IMR-90 (cell line): Measurements from ENCODE around the gene VAV1. TPM values are rescaled to one million over a fixed set of nuclear protein-coding genes. Genes with fewer than 3 reads are reported as not detected.

Experiments used
- ATAC-seq: fragments of 200-7000 bp; cut with Tn5 transposase; 2 replicates; pipeline ENCODE4 v1.9.1; 2020; ENCODE audit warnings: low read depth, mild to moderate bottlenecking, moderate library complexity
- BruUV-seq: library from RNA; stranded (reverse); fragments of 400-500 nt; replicated peaks from 2 replicates; lab custom pipeline; 2021; lab: Mats Ljungman, UMichigan
- CTCF ChIA-PET: fragments of 300-600 bp; formaldehyde crosslinking; extraction: SDS; loops from one replicate; lab custom pipeline; 2021; ENCODE audit warnings: antibody characterized with exemption; lab: Yijun Ruan, JAX
- POLR2A ChIA-PET: fragments of 300-600 bp; sonication (Branson Sonifier 250); formaldehyde crosslinking; loops from one replicate; lab custom pipeline; 2022; ENCODE audit warnings: antibody characterized with exemption; ENCODE audit not compliant: unreplicated experiment; lab: Charles Lee
- DNase-seq: peaks from one replicate; pipeline ENCODE4 v3.0.0; 2013
- H2AFZ ChIP-seq: replicated peaks from 2 replicates; pipeline ENCODE3; 2013; ENCODE audit warnings: low read length, mild to moderate bottlenecking; ENCODE audit not compliant: poor library complexity
- H2AK5ac ChIP-seq: 2 replicates; pipeline ENCODE4 v1.6.1; 2013; ENCODE audit warnings: low read depth, low read length, inconsistent platforms
- H2AK9ac ChIP-seq: replicated peaks from 2 replicates; pipeline ENCODE3; 2013; ENCODE audit warnings: mild to moderate bottlenecking, low read depth, low read length, moderate library complexity; ENCODE audit not compliant: poor library complexity
- H2BK120ac ChIP-seq: 2 replicates; pipeline ENCODE4 v1.6.1; 2013; ENCODE audit warnings: low read depth, low read length, inconsistent platforms
- H2BK15ac ChIP-seq: 3 replicates; pipeline ENCODE4 v1.6.1; 2013; ENCODE audit warnings: low read depth, low read length, inconsistent platforms
- H2BK20ac ChIP-seq: 2 replicates; pipeline ENCODE4 v1.6.1; 2013; ENCODE audit warnings: low read depth, mild to moderate bottlenecking, inconsistent platforms, low read length, moderate library complexity
- H2BK5ac ChIP-seq: 2 replicates; pipeline ENCODE4 v1.6.1; 2013; ENCODE audit warnings: mild to moderate bottlenecking, low read depth, low read length, inconsistent platforms; ENCODE audit not compliant: poor library complexity, severe bottlenecking
- H3K14ac ChIP-seq: replicated peaks from 2 replicates; pipeline ENCODE4 v1.6.1; 2013; ENCODE audit warnings: low read depth, low read length, inconsistent platforms
- H3K18ac ChIP-seq: 2 replicates; pipeline ENCODE4 v1.6.1; 2013; ENCODE audit warnings: low read depth, low read length, control low read depth
- H3K23ac ChIP-seq: 2 replicates; pipeline ENCODE4 v1.6.1; 2013; ENCODE audit warnings: low read depth, low read length, inconsistent platforms
- H3K27ac ChIP-seq: 2 replicates; pipeline ENCODE4 v1.5.1; 2013; ENCODE audit warnings: mild to moderate bottlenecking, control low read depth, low read length; ENCODE audit not compliant: insufficient read depth
- H3K27me3 ChIP-seq: 2 replicates; pipeline ENCODE4 v1.6.1; 2013; ENCODE audit warnings: low read length; ENCODE audit not compliant: control insufficient read depth, insufficient read depth
- H3K36me3 ChIP-seq: 2 replicates; pipeline ENCODE4 v1.6.1; 2013; ENCODE audit warnings: low read length, mixed read lengths; ENCODE audit not compliant: control insufficient read depth, insufficient read depth
- H3K4ac ChIP-seq: 2 replicates; pipeline ENCODE4 v1.6.1; 2013; ENCODE audit warnings: low read depth, low read length, inconsistent platforms
- H3K4me1 ChIP-seq: 2 replicates; pipeline ENCODE4 v1.6.1; 2013; ENCODE audit warnings: low read length, mixed read lengths; ENCODE audit not compliant: control insufficient read depth, insufficient read depth
- H3K4me2 ChIP-seq: 2 replicates; pipeline ENCODE4 v1.6.1; 2013; ENCODE audit warnings: low read depth, mild to moderate bottlenecking, control low read depth, low read length, moderate library complexity
- H3K4me3 ChIP-seq: 2 replicates; pipeline ENCODE4 v1.5.1; 2013; ENCODE audit warnings: low read depth, mild to moderate bottlenecking, control low read depth, low read length, moderate library complexity; ENCODE audit not compliant: insufficient read depth
- H3K56ac ChIP-seq: 2 replicates; pipeline ENCODE4 v1.6.1; 2013; ENCODE audit warnings: low read length, inconsistent platforms; ENCODE audit not compliant: insufficient read depth; ENCODE audit errors: extremely low read depth
- H3K79me1 ChIP-seq, 2 experiments: 2 replicates each; pipeline ENCODE4 v1.6.1; 2013; ENCODE audit warnings: low read length in 2 of 2, inconsistent platforms in 1 of 2, low read depth in 1 of 2
- H3K9ac ChIP-seq: 2 replicates; pipeline ENCODE4 v1.6.1; 2013; ENCODE audit warnings: low read depth, low read length, control low read depth
- H3K9me1 ChIP-seq: 2 replicates; pipeline ENCODE4 v1.6.1; 2013; ENCODE audit warnings: low read length, inconsistent platforms; ENCODE audit not compliant: insufficient read depth
- H3K9me3 ChIP-seq: 2 replicates; pipeline ENCODE4 v1.6.1; 2013; ENCODE audit warnings: low read length; ENCODE audit not compliant: control insufficient read depth, insufficient read depth
- H4K20me1 ChIP-seq: 2 replicates; pipeline ENCODE4 v1.6.1; 2013; ENCODE audit warnings: low read length, inconsistent platforms; ENCODE audit not compliant: insufficient read depth
- H4K5ac ChIP-seq: 2 replicates; pipeline ENCODE4 v1.6.1; 2013; ENCODE audit warnings: mild to moderate bottlenecking, low read depth, low read length, control low read depth
- H4K8ac ChIP-seq, 2 experiments: 2 replicates each; pipeline ENCODE4 v1.6.1; 2013; ENCODE audit warnings: low read depth in 2 of 2, low read length in 2 of 2, control low read depth in 1 of 2, inconsistent platforms in 1 of 2
- H4K91ac ChIP-seq: 2 replicates; pipeline ENCODE4 v1.6.1; 2013; ENCODE audit warnings: low read depth, low read length, inconsistent platforms; ENCODE audit not compliant: insufficient read depth
- BHLHE40 ChIP-seq: fragments of 150-350 bp; IDR thresholded peaks from 2 replicates; pipeline ENCODE4 v1.6.1; 2016; ENCODE audit warnings: mild to moderate bottlenecking, low read depth, low read length
- CEBPB ChIP-seq: IDR thresholded peaks from 2 replicates; pipeline ENCODE4 v1.6.1; 2012; ENCODE audit warnings: low read depth, low read length, improper control_type of control experiment
- CHD1 ChIP-seq: IDR thresholded peaks from 2 replicates; pipeline ENCODE4 v1.6.1; 2012; ENCODE audit warnings: low read depth, low read length, improper control_type of control experiment
- FOS ChIP-seq: fragments of 150-350 bp; IDR thresholded peaks from 2 replicates; pipeline ENCODE4 v1.6.1; 2016; ENCODE audit warnings: low read depth, low read length
- MAFK ChIP-seq: IDR thresholded peaks from 2 replicates; pipeline ENCODE4 v1.6.1; 2012; ENCODE audit warnings: low read depth, low read length, improper control_type of control experiment
- MXI1 ChIP-seq: IDR thresholded peaks from 2 replicates; pipeline ENCODE4 v1.6.1; 2012; ENCODE audit warnings: low read depth, mild to moderate bottlenecking, low read length, moderate library complexity, borderline replicate concordance
- NFE2L2 ChIP-seq: fragments of 150-350 bp; IDR thresholded peaks from 2 replicates; pipeline ENCODE4 v1.6.1; 2016; ENCODE audit warnings: low read depth, mild to moderate bottlenecking, low read length
- POLR2A ChIP-seq: IDR thresholded peaks from 2 replicates; pipeline ENCODE4 v1.6.1; 2012; ENCODE audit warnings: mild to moderate bottlenecking, low read depth, low read length
- RAD21 ChIP-seq: IDR thresholded peaks from 2 replicates; pipeline ENCODE4 v1.6.1; 2012; ENCODE audit warnings: low read length, improper control_type of control experiment
- RFX5 ChIP-seq: IDR thresholded peaks from 2 replicates; pipeline ENCODE4 v1.8.0; 2012; ENCODE audit warnings: low read depth, mild to moderate bottlenecking, low read length, moderate library complexity
- SMC3 ChIP-seq: fragments of 150-350 bp; IDR thresholded peaks from 2 replicates; pipeline ENCODE4 v1.6.1; 2016; ENCODE audit warnings: low read depth, mild to moderate bottlenecking, antibody characterized with exemption, low read length, moderate library complexity
- WGBS, 2 experiments: methylation state at CpG; one replicate each; pipeline versions ENCODE4 v1.1.5 to v1.1.7; 2013; ENCODE audit warnings: missing lambda C conversion rate in 2 of 2; ENCODE audit not compliant: insufficient read length in 1 of 2; ENCODE audit errors: extremely low coverage in 2 of 2; 5-methylcytosine and 5-hydroxymethylcytosine counted together
- dilution Hi-C: fragments of 300-500 bp; cut with HindIII; formaldehyde crosslinking; loops from one replicate; pipeline ENCODE4 v1.14.3; 2018; ENCODE audit warnings: low sequenced_read_pairs; ENCODE audit not compliant: unreplicated experiment
- in situ Hi-C: fragments of 300-500 bp; cut with MboI; formaldehyde crosslinking; loops from 3 replicates; pipeline ENCODE4 v1.14.3; 2019; ENCODE audit warnings: low sequenced_read_pairs, inconsistent platforms, mixed read lengths
- intact Hi-C: fragments of 100-400 bp; cut with micrococcal nuclease; formaldehyde crosslinking; loops from 2 replicates; pipeline ENCODE4 v1.10.0; 2022
- polyA plus RNA-seq, 3 experiments: library from polyadenylated mRNA; depleted of rRNA; stranded (reverse); fragments of >200 nt; gene quantifications; 2 replicates each; pipeline ENCODE4 v1.2.3, GENCODE V29; 2012; ENCODE audit warnings: low replicate concordance in 1 of 3
- total RNA-seq: library from RNA; depleted of rRNA; stranded (reverse); fragments of >200 nt; gene quantifications from 2 replicates; pipeline ENCODE4 v1.2.3, GENCODE V29; 2012
- TF ChIP-seq, protein P1 (sequence below): conservative IDR thresholded peaks from 2 replicates; pipeline ENCODE4 v1.5.1; 2012; ENCODE audit warnings: mild to moderate bottlenecking, low read depth, low read length, improper control_type of control experiment
- TF ChIP-seq, protein P2 (sequence below): fragments of 150-350 bp; IDR thresholded peaks from 2 replicates; pipeline ENCODE4 v1.6.1; 2017; ENCODE audit warnings: mild to moderate bottlenecking, antibody characterized with exemption, low read length, low read depth

Gene VAV1
- total and polyA plus RNA-seq, 2 of the 4 experiments (the other 2 are of a cell fraction) = not detected

DNA sequence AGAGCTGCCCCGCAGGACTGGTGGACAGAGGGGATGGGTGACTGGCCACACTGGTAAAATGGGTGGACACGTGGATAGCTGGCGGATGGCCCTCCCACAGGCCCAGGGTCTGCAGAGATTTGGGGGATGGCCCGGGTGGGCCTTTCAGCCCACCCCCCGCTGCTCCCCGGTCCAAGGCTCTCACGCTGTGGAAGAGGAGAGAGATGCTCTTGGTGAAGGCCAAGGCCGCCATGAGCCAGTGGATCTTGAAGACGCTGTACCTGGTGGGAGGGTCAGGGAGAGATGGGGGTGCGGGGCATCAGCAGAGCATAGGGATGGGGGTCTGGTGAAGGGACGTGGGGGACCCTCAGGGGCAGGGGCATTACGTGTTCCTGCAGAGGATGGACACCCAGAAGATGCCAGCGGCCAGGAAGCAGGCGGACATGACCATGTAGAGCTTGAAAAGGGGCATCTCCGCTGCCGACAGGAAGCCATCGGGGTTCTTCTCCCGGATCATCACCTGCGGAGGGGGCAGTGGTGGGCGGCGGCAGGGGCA is 39.6 kb upstream of the VAV1 start:
- 0 out of 2 replicates have a peak, but pooled peaks cover 1% of the 10 kb centered on the region for H3K4me1 ChIP-seq
- no peak overlapping the region for H3K14ac ChIP-seq
- H3K4me2 ChIP-seq = no peak overlapping the region
- no peak overlapping the region for H3K27ac ChIP-seq
- no peak overlapping the region for H2BK120ac ChIP-seq
- intact Hi-C loops (loop anchor here (10.0 kb wide), 1 partner anchor 332 kb away; the partner anchor contains the start of gene ZNF557), in situ Hi-C loops (loop anchor here (10.0 kb wide), 2 partner anchors 132 to 218 kb away; no protein-coding TSS in a partner anchor), dilution Hi-C loops (no loop called here)
- ChIA-PET POLR2A (no interaction called here), CTCF (no interaction called here)
- H3K9ac ChIP-seq = no peak overlapping the region
- no peak overlapping the region for H2AK9ac ChIP-seq
- H2BK5ac ChIP-seq = no peak overlapping the region
- peaks cover 3% of the 10 kb centered on the region; the same call in 1 of the 2 replicates for H3K9me1 ChIP-seq
- no peaks in the 10 kb centered on the region for H3K9me3 ChIP-seq
- no peak overlapping the region for H2AK5ac ChIP-seq
- no peak overlapping the region for H3K56ac ChIP-seq
- no peaks in the 10 kb centered on the region for H4K20me1 ChIP-seq
- TF ChIP-seq CEBPB = no peak
- TF ChIP-seq MAFK = no peak
- TF ChIP-seq BHLHE40 = no peak
- no peak for TF ChIP-seq POLR2A
- TF ChIP-seq, protein P1, sequence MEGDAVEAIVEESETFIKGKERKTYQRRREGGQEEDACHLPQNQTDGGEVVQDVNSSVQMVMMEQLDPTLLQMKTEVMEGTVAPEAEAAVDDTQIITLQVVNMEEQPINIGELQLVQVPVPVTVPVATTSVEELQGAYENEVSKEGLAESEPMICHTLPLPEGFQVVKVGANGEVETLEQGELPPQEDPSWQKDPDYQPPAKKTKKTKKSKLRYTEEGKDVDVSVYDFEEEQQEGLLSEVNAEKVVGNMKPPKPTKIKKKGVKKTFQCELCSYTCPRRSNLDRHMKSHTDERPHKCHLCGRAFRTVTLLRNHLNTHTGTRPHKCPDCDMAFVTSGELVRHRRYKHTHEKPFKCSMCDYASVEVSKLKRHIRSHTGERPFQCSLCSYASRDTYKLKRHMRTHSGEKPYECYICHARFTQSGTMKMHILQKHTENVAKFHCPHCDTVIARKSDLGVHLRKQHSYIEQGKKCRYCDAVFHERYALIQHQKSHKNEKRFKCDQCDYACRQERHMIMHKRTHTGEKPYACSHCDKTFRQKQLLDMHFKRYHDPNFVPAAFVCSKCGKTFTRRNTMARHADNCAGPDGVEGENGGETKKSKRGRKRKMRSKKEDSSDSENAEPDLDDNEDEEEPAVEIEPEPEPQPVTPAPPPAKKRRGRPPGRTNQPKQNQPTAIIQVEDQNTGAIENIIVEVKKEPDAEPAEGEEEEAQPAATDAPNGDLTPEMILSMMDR = no peak
- TF ChIP-seq CHD1 = no peak
- TF ChIP-seq FOS = no peak
- no peak for TF ChIP-seq RFX5
- TF ChIP-seq MXI1 = no peak
- no peak for TF ChIP-seq SMC3
- no peak for TF ChIP-seq RAD21
- TF ChIP-seq, protein P2, sequence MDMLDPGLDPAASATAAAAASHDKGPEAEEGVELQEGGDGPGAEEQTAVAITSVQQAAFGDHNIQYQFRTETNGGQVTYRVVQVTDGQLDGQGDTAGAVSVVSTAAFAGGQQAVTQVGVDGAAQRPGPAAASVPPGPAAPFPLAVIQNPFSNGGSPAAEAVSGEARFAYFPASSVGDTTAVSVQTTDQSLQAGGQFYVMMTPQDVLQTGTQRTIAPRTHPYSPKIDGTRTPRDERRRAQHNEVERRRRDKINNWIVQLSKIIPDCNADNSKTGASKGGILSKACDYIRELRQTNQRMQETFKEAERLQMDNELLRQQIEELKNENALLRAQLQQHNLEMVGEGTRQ = no peak
- no peak for TF ChIP-seq NFE2L2
- H3K18ac ChIP-seq = no peak overlapping the region
- 89% methylated on average over 6 of the region's 21 CpGs; no CpG with 5 or more reads in 1 of the 2 experiments for WGBS, 2 experiments
- DNase-seq = no peak
- BruUV-seq = no TSS peak
- peaks cover 0 to 26% of the 10 kb centered on the region in 2 experiments; a peak in 3 of 4 replicates for H3K79me1 ChIP-seq
- no peak overlapping the region for H2AFZ ChIP-seq
- H3K36me3 ChIP-seq = peaks cover 11% of the 10 kb centered on the region; the same call in 1 of the 2 replicates
- H3K4ac ChIP-seq = no peak overlapping the region
- H3K27me3 ChIP-seq = no peaks in the 10 kb centered on the region
- H4K91ac ChIP-seq = no peak overlapping the region
- no peak overlapping the region for H2BK15ac ChIP-seq
- no peak overlapping the region for H3K23ac ChIP-seq
- no peak overlapping the region for H2BK20ac ChIP-seq
- no peak overlapping the region for H4K8ac ChIP-seq
- ATAC-seq = no peak
- no peak overlapping the region for H3K4me3 ChIP-seq
- H4K5ac ChIP-seq = no peak overlapping the region
